Endothelial cell of hepatic sinusoid (primary cell): ENCODE results near the gene XIRP2.

Experiments used
- in situ Hi-C: cut with HindIII; loops from 2 replicates; pipeline ENCODE4 v1.10.0; 2017; ENCODE audit warnings: low sequenced_read_pairs

Gene XIRP2

DNA sequence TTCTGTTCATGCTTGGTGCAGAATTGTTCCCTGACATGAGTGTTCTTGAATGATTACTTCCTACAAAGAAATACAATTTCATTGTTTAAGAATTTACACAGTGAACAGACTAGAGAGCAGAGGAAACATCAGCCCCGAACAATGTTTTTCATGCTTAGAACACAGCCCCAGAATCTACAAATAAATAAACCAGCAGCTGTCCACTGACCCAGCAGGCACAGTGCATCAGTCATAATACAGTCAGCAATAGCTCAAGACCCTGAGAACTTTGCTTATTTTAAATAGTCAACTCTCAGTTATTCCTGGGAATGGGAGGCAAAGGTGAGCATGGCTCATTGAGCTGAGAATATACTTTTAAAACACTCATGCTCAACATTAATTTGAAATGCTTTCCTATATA, 38.4 kb downstream of the XIRP2 start:
- in situ Hi-C loops = no loop called here

DNA sequence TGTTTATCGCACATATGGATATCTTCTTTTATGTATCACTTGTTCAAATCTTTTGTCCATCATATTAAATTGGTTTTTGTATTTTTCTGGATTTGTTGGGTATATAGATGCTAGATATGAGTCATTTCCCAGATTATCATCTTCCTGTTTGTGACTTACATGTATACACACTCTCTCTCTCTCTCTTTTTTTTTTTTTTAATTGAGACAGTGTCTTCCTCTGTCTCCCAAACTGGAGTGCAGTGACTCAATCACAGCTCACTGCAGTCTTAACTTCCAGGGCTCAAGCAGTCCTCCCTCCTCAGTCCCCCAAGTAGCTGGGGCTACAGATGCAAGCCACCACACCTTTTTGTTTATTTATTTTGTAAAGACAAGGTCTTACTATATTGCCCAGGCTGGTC, 43.8 kb downstream of the XIRP2 start:
- in situ Hi-C loops = no loop called here

DNA sequence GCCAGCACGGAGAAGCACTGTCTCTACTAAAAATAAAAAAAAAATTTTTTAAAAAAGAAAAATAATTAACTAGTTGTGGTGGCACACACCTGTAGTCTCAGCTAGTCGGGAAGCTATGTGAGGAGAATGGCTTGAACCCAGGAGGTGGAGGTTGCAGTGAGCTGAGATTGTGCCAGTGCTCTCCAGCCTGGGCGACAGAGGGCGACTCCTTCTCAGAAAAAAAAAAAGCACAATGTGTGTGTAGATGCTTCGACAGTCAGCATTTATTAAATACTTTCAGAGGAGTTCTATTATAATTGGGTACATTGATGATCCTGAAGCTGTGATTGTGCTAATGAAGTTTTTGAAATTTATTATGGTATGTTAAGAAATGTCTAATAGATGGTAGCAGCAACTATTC, 46.5 kb downstream of the XIRP2 start:
- in situ Hi-C loops = no loop called here

DNA sequence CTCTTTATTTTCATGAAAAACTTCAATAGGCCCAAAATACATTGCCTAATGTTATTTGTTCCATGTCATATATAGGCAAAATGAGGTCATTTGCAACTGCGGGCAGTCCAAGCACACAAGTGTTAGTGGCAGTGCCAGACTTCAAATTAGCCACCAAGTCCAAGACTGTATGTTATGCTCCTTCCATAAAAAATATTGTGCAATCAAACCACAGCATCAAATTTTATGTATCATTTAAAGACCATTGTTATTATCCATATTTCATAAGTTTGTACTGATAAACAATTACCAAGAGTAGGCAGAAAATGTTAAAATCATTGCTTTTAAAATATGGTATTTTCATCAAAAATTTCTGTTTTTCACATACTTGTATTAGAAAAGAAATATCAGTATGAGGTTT, 54.1 kb downstream of the XIRP2 start:
- in situ Hi-C loops = no loop called here

DNA sequence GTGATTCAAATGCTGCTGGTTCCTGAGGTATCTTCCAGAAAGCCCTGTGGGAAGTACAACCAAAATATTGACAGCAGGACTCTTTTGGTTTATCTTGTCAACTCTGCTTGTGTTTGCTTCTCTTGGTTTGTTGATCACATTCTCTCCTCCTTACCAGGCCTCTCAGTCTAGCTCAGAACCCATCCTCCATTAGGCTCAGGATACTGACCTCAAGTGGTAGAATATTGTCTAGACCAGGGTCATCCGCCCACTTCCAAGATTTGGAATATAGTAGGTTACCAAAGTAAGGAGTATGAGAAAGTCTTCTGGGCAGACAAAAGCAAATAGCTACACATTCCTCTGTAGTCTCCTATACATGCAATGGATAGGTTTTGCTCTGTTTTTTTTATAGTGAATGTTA, 56.6 kb downstream of the XIRP2 start:
- in situ Hi-C loops = no loop called here

DNA sequence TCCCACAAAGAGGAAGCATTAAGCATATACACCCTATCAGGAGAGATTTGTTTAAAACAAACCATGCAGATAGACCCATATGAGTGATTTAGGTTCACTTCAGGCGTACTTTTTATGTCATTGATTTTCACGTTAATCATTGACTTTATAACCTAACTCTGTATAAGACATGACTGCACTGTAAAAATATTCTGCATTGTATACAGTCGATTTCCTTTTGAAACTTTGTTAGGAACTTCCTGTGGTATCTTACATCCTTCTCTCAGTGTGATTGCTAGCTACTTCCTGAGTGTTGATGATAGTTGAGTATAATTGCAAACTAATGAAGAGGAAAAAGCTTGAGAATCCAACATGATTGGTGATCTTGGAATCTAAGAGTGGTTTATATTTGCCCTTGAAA, 69.4 kb downstream of the XIRP2 start:
- in situ Hi-C loops = no loop called here

DNA sequence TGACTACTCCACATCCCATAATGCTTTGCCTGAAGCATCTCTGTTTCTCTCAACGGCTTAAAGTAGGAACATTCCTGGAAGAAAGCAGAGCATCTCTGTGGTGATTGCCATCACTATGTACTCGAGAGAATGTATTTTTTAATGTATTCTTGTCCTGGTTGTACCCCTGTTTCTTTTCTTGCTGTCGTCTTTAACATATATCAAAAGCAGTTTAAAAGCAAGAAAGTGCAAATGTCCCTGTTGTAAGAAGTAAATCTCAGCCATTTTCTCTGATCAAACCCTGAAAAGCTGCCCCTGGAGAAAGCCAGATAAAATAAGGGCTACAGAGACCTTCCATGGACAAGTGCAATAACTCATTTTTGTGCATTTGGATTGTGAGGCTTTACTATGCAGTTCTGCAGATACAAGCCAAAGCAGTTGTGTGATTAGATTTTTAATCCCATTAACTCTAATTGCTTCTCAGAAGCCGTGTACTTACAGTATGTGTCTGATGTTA, 70.8 kb downstream of the XIRP2 start:
- in situ Hi-C loops = no loop called here

DNA sequence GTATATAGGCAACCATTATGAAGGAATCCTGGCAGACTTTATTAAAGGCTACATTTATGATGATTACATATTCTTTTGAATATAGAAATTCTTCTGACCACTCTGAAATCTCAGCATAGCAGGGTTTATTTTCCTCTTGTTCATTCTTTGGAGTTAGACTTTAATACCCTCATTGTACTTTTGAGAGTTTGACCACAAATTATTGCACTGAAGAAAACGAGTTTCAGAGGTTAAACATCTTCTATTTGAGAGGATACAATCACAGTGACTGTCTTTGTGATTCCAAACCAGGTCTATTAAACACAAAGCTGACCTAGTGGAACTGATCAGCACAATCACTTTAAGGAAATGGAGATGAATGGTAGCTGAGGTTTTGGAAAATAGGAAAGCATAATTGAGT, 71.3 kb downstream of the XIRP2 start:
- in situ Hi-C loops = no loop called here

DNA sequence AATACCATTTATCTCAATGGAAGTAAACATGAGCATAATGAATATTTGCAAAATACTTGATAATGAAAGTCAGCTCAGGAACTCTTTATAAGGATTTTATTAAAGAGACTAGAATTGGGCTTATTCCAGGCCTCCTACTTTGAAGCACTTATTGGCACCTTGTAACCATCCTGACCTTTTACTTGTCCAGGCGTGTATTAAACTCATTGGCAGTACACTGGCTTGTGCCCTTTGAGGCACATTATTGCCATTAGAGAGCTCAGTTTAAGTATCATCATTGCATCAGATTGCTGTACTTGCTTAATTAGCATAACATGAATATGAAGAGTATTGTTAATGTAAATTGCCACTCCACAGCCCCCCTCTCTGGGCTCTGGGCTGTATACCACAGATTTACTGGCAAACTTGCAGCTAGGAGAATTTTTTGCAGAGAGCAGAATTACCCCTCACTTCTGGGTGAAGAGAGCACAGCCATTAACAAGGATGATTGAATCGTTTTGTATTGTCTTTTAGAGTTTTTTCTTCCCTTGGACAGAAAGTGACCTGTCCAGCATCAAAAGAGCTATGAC, 72.5 kb downstream of the XIRP2 start:
- in situ Hi-C loops = no loop called here

DNA sequence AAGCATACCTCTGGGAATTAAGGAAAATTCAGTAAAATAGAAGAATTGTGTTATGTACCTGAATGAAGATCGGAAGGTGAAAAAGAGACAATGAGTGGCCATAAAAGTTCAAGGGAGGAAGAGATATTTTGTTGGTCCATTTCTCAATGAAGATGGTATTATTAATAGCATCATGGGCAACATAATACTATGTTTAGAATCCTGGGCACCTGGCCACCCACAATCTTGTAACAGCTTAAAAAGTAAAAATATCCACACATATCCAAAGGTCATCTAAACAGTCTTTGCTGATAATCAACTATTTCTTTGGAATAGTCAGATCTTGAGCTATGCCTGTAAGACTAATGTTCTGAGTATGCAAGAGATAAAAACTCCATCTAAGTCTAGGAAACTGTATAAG, 73.7 kb downstream of the XIRP2 start:
- in situ Hi-C loops = no loop called here

DNA sequence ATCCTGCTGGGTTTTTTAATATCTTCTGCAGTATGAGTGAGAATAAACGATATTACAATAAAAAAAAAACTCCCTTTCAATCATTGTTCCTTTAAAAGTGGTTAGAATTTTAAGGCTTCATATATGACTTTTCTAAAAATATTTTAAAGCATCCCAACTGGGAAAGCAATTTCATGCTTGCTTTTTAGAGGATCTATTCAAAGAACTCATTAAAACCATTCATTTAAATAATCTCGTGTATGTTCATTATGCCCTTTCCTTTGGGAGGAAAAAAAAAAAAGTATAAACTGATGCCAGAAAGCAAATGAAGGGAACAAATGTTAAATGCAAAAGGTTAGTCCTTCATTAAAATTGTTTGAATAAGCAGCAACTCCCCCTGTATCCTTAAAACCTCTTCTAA, 81.2 kb downstream of the XIRP2 start:
- in situ Hi-C loops = no loop called here

DNA sequence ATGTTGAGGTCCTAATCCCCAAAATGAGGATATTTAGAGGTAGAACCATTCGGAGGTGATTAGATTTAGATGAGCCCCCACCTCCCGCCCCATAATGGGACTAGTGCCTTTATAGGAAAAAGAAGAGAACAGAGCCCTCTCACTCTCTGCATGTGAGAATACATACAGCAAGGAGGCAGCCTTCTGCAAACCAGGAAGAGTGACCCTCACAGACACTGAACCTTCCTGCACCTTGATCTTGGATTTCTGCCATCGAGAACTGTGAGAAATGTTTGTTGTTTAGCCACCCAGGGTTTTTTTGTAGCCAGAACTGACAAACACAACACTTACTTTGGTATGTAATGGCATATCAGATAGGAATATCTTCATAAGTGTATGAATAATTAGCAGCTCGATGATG, 83.7 kb downstream of the XIRP2 start:
- in situ Hi-C loops = no loop called here

DNA sequence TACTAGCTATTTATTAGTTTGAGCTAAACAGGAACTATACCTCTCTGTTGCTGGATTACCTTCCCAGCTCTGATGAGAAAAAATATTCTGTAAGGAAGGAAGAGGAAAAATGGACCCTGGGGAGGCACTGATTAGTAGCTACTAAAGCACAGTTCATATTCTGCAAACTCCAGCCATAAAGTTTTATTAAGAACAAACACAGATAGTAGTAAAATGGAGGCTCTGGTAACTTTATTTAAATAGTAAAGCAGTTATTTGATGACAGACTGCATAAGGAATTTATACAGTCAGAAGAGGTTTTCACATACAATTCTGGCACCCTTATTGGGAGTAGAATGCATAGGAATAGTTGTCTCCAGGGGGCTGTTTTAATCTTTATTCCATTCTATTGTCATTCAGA, 84.1 kb downstream of the XIRP2 start:
- in situ Hi-C loops = no loop called here

DNA sequence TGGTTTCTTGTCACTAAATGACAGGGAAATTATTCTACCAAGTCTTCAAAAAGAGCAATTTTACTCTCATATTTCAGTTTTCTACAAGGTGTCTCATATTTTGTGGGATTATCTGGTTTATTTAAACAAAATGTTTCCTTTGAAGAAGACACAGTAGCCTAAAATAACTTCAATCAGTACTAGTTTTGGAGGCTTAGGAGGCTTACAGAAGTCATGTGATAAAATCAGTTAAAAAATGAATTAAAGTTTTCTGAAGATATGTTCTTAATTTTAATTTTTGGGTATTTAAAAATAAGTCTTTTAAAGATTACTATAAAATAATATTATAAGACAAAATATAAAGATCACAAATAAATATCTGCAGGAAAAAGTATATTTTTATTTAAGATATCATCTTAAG, 95.9 kb downstream of the XIRP2 start:
- in situ Hi-C loops = no loop called here

DNA sequence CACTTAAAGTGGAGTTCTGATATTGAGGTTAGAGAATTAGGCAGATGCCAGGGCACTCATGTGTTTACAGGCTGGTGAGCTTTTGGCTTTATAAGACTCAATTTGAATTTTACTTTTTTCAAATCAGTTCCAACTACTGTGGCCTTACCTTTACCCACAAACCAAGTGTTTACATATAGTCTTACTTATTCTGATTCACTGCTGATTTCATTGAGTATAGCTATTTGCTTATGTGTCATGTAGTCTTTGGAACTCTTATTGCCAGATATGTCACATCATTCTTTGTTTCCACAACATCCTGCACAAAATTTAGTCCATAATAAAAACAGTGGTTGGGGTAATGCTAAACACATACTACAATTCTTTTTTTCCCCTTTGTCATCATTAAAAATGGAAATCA, 96.5 kb downstream of the XIRP2 start:
- in situ Hi-C loops = no loop called here

DNA sequence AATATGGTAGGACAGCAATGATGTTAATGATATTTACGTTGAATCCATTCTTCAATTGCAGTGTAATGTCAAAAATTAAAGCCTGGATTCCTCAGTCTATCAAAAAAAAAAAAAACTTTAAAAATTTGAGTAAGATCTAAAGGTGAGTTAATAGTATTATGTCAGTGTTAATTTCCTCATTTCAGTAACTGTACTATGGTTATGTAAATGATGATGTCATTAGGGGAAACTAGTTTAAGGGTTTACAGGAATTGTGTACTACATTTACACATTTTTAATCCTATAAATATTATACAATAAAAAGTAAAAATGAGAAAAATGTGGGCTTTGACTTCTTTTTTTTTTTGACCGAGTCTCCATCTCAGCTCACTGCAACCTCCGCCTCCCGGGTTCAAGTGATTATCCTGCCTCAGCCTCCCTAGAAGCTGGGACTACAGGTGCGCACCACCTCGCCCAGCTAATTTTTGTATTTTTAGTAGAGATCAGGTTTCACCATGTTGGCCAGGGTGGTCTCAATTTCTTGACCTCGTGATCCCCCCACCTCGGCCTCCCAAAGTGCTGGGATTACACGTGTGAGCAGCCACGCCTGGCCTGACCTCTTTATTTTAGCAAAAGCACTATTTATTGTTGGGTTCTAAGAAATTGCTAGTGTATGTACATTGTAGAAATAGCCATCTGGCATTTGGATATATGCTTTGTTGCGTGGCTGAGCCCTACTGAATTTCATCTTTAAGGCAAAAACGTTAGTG, 106.5 kb downstream of the XIRP2 start:
- in situ Hi-C loops = no loop called here

DNA sequence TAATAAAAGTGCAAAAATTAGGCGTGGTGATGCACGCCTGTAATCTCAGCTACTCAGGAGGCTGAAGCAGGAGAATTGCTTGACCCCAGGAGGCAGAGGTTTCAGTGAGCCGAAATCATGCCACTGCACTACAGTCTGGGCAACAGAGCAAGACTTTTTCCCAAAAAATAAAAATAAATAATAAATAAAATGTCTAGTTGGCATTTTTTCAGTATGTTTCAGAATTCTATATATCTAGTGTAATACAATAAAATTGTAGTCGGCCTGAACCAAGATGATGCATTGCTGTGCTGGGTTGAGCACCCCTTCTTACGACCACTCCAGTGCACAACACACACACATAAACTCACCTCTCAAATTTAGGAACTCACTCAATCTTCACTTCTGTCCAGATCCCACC, 108.2 kb downstream of the XIRP2 start:
- in situ Hi-C loops = no loop called here

DNA sequence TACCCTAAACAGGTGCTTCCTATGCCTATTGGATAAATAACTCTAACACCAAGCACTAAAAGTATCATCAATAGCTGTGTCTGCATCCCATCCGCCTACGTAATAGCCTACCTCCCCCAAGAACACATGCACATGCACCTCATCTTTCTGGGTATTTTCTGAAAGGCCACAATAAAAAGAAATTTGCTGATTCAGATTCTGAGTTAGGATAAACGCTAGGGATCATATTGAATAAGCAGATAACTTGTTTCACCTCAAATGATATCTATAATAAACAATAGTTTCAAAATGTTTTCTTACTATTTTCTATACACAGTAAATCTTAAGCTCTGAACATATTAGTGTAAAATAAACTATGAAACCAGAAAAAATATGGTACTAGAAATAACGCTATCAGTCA, 112.9 kb downstream of the XIRP2 start:
- in situ Hi-C loops = no loop called here

DNA sequence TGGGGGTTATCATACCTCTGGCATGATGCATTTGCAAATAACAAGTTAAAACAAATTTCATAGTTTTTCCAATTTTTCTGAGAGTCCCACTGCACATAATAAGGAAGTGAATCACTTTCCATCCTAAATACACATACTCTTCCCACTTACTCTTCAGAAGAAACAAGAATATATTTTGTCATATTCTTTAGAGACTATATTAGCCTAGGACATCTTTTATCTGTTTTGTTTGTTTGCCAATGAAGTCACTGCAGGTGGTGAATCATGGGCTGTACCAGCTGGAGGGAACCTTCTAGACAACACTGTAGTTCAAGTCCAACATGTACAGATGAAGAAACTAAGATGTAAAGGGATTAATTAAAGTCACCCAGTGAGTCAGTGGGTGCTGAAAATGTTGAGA, 116.8 kb downstream of the XIRP2 start:
- in situ Hi-C loops = no loop called here

DNA sequence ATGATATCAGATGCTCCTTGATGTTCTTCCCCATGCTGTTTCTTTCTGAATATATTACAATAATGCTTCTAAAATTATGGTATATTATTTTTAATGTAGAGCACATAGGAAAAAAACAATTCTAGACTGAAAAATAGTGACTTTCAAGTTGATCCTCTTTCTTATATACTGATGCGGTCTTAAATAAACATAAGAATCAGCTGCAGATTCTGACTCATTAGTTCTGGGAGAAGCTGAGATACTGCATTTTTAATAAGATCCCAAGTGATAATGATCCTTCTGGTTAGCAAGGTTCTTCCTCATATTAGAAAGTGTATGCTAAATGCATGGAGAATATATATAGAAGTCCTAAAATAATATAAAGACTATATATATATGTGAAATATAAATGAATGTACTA, 124.9 kb downstream of the XIRP2 start:
- in situ Hi-C loops = no loop called here

DNA sequence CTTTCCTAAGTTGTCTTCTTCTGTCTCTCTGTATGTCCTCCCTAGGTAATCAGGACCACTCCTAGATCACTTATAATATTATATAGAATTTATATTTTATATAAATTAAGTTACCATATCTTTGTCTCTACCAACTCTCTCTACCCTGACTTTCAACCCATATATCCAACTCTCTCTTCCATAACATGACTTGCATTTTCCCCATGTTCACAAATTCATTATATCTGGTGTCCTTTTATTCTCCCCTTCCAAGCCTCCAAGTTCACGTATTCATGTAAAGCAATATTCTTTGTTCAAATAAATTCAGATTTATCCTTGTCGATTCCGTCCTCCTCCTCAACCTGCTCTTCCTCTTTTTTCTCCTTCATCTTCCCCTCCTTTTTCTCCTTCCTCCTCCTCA, 127.5 kb downstream of the XIRP2 start:
- in situ Hi-C loops = no loop called here

DNA sequence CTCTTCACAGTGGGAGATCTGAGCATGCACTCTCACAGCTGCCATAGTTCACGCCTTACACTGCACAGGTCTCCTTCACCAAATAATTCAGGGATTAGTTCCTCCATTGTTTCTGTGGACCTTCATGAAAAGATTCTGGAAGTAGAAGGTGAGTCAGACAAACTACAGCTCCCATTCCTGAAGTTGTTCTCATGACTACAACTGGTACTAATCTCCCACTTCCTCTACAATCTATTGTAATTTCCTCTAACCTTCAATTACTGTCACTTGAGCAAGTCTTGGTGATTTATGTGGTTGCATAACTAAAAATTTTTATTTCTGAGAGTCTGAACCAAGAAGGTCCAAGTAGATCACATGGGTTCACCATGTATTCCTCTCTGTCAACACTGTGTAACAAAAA, 128.7 kb downstream of the XIRP2 start:
- in situ Hi-C loops = no loop called here

DNA sequence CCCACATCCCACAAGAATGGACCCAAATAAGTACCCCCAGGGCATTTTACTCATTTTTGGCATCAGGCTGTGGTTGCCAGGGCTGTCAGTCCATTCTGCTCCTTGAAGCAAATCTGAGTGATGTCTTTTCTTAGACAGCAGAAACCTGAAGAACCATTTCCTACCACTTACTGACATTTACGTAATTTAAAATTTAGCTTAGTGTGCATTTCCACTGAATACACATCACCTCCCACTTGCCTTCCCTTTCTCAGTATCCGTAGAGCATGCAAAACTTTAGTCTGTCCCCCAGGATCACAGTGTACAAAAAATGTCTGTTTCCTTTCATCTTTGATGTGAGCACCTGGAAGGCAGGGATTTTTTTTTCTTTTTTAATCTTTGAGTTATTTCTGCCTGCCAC, 130.3 kb downstream of the XIRP2 start:
- in situ Hi-C loops = no loop called here
